Activated B cell treated with CpG ODN at 0.5 μM for 24 hours (primary cell): ENCODE data around the gene LRRK1. TPM values are rescaled to one million over a fixed set of nuclear protein-coding genes. Genes with fewer than 3 reads are reported as not detected.

Source experiments
- ATAC-seq: fragments of 200-7000 bp; cut with Tn5 transposase; one replicate; pipeline ENCODE4 v1.10.0; 2021; ENCODE audit warnings: low read depth, mild to moderate bottlenecking, moderate library complexity
- CTCF ChIA-PET: fragments of 350-600 bp; sonication (Branson Sonifier 250); formaldehyde crosslinking; loops from one replicate; lab custom pipeline; 2021; ENCODE audit warnings: antibody characterized with exemption; lab: Charles Lee
- POLR2A ChIA-PET: fragments of 350-600 bp; sonication (Branson Sonifier 250); formaldehyde crosslinking; loops from one replicate; lab custom pipeline; 2021; ENCODE audit warnings: antibody characterized with exemption; lab: Charles Lee
- DNase-seq: peaks from one replicate; pipeline ENCODE4 v3.0.0; 2022
- H3K27ac Mint-ChIP-seq: one replicate; pipeline ENCODE4 v1.8.0; 2020; ENCODE audit warnings: mixed read lengths
- H3K27me3 Mint-ChIP-seq: one replicate; pipeline ENCODE4 v1.8.0; 2021; ENCODE audit warnings: mixed read lengths
- H3K36me3 Mint-ChIP-seq: one replicate; pipeline ENCODE4 v1.8.0; 2021; ENCODE audit warnings: low read depth, mixed read lengths
- H3K4me1 Mint-ChIP-seq: one replicate; pipeline ENCODE4 v1.8.0; 2021; ENCODE audit warnings: mixed read lengths
- H3K4me3 Mint-ChIP-seq: one replicate; pipeline ENCODE4 v1.8.0; 2020; ENCODE audit warnings: mild to moderate bottlenecking, mixed read lengths
- H3K9me3 Mint-ChIP-seq: one replicate; pipeline ENCODE4 v1.8.0; 2020; ENCODE audit warnings: mixed read lengths
- CTCF ChIP-seq: fragments of 200-600 bp; IDR thresholded peaks from one replicate; pipeline ENCODE4 v1.8.0; 2022; ENCODE audit warnings: antibody characterized with exemption, mild to moderate bottlenecking
- intact Hi-C: fragments of 100-400 bp; cut with micrococcal nuclease; formaldehyde crosslinking; loops from one replicate; pipeline ENCODE4 v1.15.1; 2024
- total RNA-seq: library from RNA; stranded (reverse); gene quantifications from 2 replicates; pipeline ENCODE4 v1.2.3, GENCODE V29; 2022

Gene LRRK1
- total RNA-seq, 1 donor from 2014 or later = 43.5 TPM

GRCh38 chr15:101050623-101051290 lies 131.6 kb downstream of the LRRK1 start:
- ATAC-seq = no peak
- H3K4me3 Mint-ChIP-seq = no peak overlapping the region
- H3K9me3 Mint-ChIP-seq = no peaks in the 10 kb centered on the region
- CTCF ChIA-PET = no interaction called here
- no peak for DNase-seq
- POLR2A ChIA-PET = no interaction called here
- TF ChIP-seq CTCF = no peak
- no peaks in the 10 kb centered on the region for H3K27me3 Mint-ChIP-seq
- H3K27ac Mint-ChIP-seq = no peak overlapping the region
- intact Hi-C loops = no loop called here
- H3K4me1 Mint-ChIP-seq = peaks cover 4% of the 10 kb centered on the region
- H3K36me3 Mint-ChIP-seq = peaks cover 84% of the 10 kb centered on the region

GRCh38 chr15:101051291-101052030 lies 132.3 kb downstream of the LRRK1 start:
- ATAC-seq = no peak
- ChIA-PET CTCF (no interaction called here), POLR2A (no interaction called here)
- H3K27me3 Mint-ChIP-seq = no peaks in the 10 kb centered on the region
- no peak overlapping the region for H3K27ac Mint-ChIP-seq
- no peak for TF ChIP-seq CTCF
- no peak overlapping the region for H3K4me3 Mint-ChIP-seq
- intact Hi-C loops = no loop called here
- peaks cover 4% of the 10 kb centered on the region for H3K4me1 Mint-ChIP-seq
- no peak for DNase-seq
- H3K36me3 Mint-ChIP-seq = peaks cover 85% of the 10 kb centered on the region
- no peaks in the 10 kb centered on the region for H3K9me3 Mint-ChIP-seq

GRCh38 chr15:101052031-101052620 lies 133.0 kb downstream of the LRRK1 start:
- H3K27ac Mint-ChIP-seq = no peak overlapping the region
- CTCF ChIA-PET = no interaction called here

GRCh38 chr15:101052681-101053121 lies 133.5 kb downstream of the LRRK1 start:
- CTCF ChIA-PET = no interaction called here
- no peak for TF ChIP-seq CTCF
- H3K4me3 Mint-ChIP-seq = no peak overlapping the region
- H3K27ac Mint-ChIP-seq = no peak overlapping the region
- POLR2A ChIA-PET = no interaction called here
- no peaks in the 10 kb centered on the region for H3K9me3 Mint-ChIP-seq
- H3K4me1 Mint-ChIP-seq = no peaks in the 10 kb centered on the region
- peaks cover 85% of the 10 kb centered on the region for H3K36me3 Mint-ChIP-seq
- intact Hi-C loops = no loop called here
- DNase-seq (no peak), ATAC-seq (no peak)
- no peaks in the 10 kb centered on the region for H3K27me3 Mint-ChIP-seq

More at GRCh38 chr15:101052031-101052620, 133.0 kb downstream of the LRRK1 start:
- intact Hi-C loops = no loop called here
- DNase-seq (no peak), ATAC-seq (no peak)
- H3K4me3 Mint-ChIP-seq = no peak overlapping the region
- POLR2A ChIA-PET = no interaction called here
- no peaks in the 10 kb centered on the region for H3K4me1 Mint-ChIP-seq
- no peaks in the 10 kb centered on the region for H3K27me3 Mint-ChIP-seq
- no peaks in the 10 kb centered on the region for H3K9me3 Mint-ChIP-seq
- peaks cover 85% of the 10 kb centered on the region for H3K36me3 Mint-ChIP-seq
- no peak for TF ChIP-seq CTCF

GRCh38 chr15:101053261-101053660 lies 134.1 kb downstream of the LRRK1 start:
- H3K9me3 Mint-ChIP-seq = no peaks in the 10 kb centered on the region
- H3K36me3 Mint-ChIP-seq = peaks cover 87% of the 10 kb centered on the region
- no peak overlapping the region for H3K4me3 Mint-ChIP-seq
- no peaks in the 10 kb centered on the region for H3K27me3 Mint-ChIP-seq
- intact Hi-C loops = no loop called here
- H3K27ac Mint-ChIP-seq = no peak overlapping the region
- TF ChIP-seq CTCF = no peak
- H3K4me1 Mint-ChIP-seq = no peaks in the 10 kb centered on the region
- ChIA-PET POLR2A (no interaction called here), CTCF (no interaction called here)
- ATAC-seq = no peak
- no peak for DNase-seq
